GM19023 (cell line): ENCODE data around the gene CDH4.

ENCODE experiments used
- ATAC-seq: cut with Tn5 transposase; IDR thresholded peaks from one replicate; pipeline ENCODE4 v1.9.1; 2021; ENCODE audit warnings: mild to moderate bottlenecking, moderate library complexity; ENCODE audit not compliant: unreplicated experiment

Gene CDH4

GRCh38 chr20:61280217-61280980 lies 28.3 kb downstream of the CDH4 start:
- ATAC-seq = no peak

GRCh38 chr20:61281286-61281795 lies 29.3 kb downstream of the CDH4 start:
- no peak for ATAC-seq

- ATAC-seq = no peak
Measured at GRCh38 chr20:61284752-61285151, 32.7 kb downstream of the CDH4 start.

- ATAC-seq = no peak
Measured at GRCh38 chr20:61285152-61285645, 33.1 kb downstream of the CDH4 start.

GRCh38 chr20:61285691-61286090 lies 33.6 kb downstream of the CDH4 start:
- no peak for ATAC-seq

DNA sequence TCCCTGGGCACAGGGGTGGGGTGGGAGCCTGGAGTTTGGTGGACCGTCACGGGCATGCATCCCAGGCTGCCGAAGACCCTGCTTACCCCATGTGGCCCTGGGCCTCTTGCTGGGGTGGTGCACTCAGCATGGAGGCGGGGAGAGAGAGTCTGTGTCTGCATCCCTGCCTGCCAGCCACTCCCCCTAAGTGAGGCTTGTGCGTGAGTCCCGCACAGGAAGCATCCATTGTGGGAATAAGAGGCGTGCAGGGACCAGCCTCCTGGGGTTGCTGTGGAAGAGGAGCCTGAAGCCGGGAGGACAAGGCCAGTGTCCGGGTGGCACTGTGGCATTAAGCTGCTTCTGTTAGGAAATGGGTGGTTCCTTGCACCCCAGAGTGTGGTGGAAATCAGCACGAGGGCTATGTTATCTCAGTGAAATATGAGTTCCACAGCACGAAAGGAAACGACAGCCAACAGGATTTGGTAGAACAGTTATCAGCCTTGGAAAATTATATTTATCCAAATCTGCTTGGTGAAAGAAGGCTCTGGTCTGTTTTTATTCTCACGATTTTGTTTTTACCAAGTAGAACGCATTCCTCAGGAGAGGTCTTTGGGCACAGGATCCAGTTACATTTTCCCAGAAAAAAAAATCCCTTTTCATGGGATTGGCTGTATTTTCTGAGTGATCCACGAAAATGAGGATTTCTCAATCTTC lies 35.7 kb downstream of the CDH4 start:
- ATAC-seq = no peak

GRCh38 chr20:61288331-61288784 lies 36.3 kb downstream of the CDH4 start:
- no peak for ATAC-seq

- no peak for ATAC-seq
Measured at GRCh38 chr20:61289166-61289565, 37.1 kb downstream of the CDH4 start.

- ATAC-seq = no peak
Measured at GRCh38 chr20:61290721-61291120, 38.7 kb downstream of the CDH4 start.

- no peak for ATAC-seq
Measured at GRCh38 chr20:61291166-61291829, 39.2 kb downstream of the CDH4 start.

GRCh38 chr20:61292391-61292790 lies 40.3 kb downstream of the CDH4 start:
- ATAC-seq = no peak

- no peak for ATAC-seq
Measured at GRCh38 chr20:61292821-61293612, 41.0 kb downstream of the CDH4 start.

GRCh38 chr20:61293951-61294350 lies 41.9 kb downstream of the CDH4 start:
- ATAC-seq = no peak

DNA sequence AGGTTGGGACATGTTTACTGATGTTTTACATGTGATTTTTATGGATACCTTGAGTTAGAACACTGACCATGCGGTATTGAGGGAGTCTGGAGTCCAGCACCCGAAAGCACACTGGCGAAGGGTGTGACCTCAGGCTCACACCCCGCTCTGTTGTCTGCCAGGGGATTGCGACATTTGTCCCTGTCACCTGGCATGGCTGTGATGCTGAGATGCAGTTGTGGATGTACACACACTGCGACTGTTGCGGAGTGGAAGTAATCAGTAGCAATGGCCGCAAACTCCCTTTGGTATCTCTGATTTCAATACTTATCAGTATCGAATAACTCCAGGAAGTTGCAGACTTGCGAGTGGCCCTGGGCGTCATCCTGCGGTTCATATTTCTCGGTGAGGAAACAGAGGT lies 43.2 kb downstream of the CDH4 start:
- ATAC-seq = no peak

DNA sequence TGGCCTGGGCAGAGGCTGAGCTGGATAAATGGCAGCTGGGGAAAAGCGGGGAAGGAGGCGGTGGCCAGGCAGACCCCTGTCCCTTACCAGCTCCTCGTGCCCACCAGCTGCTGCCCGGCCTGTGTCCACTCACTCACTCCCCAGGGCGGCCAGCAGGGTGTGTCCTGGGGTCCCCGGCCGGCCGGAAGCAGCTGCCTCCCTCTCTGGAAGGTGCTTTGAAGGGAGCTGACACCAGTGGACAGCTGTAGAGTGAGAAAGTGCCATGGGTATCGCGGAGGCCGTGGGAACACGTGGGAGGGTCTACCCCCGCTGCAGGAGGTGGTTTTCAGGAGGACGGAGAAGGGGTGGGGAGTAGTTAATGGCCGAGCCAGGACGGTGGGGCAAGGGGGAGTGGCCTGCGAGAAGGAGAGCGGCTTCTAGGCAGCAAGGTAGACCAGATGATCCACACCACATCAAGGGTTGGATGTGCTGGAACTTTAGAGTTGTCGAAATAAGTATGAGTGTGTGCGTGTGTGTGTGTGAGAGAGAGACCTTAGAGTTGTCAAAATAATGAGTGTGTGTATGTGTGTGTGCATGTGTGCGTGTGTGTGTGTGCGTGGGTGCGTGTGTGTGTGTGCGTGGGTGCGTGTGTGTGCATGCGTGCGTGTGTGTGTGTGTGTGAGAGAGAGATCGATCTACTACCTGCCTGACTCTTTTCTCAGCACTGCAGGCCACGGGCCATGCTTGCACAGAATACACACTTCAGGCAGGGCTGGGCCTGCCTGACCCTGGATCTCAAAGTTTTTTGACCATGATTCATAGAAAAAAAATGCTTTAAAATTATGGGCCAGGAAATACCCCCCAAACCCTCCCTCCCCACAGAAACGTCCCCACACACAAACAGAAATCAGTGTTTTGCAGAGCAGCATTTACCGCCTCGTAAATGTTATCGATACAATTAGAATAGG lies 43.9 kb downstream of the CDH4 start:
- no peak for ATAC-seq

- ATAC-seq = no peak
Measured at GRCh38 chr20:61296629-61297019, 44.6 kb downstream of the CDH4 start.

DNA sequence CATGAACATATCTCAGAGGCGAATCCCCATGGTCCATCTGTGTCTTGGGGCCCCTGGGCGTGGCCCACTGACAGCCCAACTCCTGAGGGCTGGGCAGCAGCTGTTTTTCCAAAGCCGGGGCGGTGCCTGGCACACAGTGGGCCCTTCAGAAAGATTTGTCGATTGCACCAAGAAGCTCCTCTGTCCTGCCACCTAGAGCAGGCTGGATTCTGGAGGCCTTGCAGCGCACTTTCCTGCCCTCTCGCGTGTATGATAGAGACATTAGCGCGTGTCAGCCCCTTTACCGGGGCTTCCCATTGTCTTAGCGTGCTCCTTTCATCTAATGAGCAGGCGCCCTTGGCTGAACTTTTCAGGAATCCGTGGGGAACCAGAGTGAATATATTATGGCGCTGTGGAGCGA lies 45.4 kb downstream of the CDH4 start:
- ATAC-seq = no peak

DNA sequence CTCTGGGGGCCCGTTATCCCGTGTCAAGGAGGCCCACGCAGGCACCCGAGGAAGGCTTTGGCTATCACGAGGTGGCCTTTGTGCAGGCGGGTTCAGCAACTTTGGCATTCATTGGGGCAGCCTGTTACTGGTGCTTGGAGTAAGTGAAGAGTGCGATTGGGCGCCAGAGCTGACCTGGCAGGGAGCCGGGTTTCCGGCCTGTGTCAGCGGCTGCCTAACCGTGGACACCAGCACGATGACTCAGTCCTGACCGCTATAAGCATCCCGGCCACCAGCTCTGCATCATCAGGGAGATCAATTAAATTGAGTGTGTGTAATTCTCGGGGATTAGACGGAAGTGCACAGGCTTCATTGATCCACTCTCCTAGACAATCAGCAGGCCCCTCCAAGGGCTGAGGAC lies 45.9 kb downstream of the CDH4 start:
- ATAC-seq = no peak

GRCh38 chr20:61298661-61299060 lies 46.6 kb downstream of the CDH4 start:
- ATAC-seq = no peak

GRCh38 chr20:61299104-61299503 lies 47.0 kb downstream of the CDH4 start:
- no peak for ATAC-seq
